ENCODE data around the gene EN2.

EN2 gene

DNA sequence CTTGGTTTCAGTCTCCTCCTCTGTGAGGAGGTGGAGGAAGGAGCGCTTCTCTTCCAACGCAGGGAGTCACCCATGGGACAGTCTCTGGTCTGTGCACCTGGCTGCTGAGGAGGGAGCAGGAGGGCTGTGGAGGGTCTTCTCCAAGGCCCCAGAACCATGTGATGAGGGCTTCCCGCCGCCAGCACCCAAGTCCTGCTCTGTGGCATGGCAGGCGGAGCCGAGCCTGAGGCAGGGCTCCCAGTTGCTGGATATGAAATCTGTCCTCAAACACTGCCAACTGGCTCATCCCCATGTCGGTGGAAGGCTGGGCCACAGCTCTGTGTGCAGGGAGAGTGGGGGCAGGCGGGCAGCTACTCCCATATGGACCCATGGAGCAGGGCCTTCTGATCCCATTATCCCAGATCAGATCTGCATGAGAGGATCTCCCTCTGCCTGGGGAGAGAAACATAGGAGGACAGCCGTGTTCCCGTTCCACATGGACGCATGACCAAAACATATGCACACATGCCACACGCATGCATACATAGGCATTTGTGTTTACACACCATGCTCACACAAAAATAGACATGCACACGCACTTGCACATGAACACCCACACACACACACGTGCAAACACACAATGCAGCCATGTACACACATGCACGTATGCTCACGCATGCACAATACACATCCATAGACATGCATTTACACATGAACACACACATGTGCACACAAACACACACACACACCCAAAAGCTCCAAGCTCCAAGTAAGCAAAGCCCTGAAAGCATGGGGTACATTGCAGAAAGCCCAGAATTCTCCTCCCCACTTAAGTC lies 38.8 kb upstream of the EN2 start:
- Histone ChIP-seq H3K4me3 (ENCODE audit: low read depth in 1 of 2, low read length in 1 of 2) (no peak overlapping the region), H3K9me3 (no peaks in the 10 kb centered on the region), H3K27ac (no peak overlapping the region), H3K36me3 (no peaks in the 10 kb centered on the region), H3K4me1 (ENCODE audit: control insufficient read depth in 1 of 2, insufficient read depth in 1 of 2, low read depth in 1 of 2, low read length in 1 of 2) (no peaks in the 10 kb centered on the region), H3K27me3 (peaks cover 66% of the 10 kb centered on the region)
- TF ChIP-seq, protein P1, sequence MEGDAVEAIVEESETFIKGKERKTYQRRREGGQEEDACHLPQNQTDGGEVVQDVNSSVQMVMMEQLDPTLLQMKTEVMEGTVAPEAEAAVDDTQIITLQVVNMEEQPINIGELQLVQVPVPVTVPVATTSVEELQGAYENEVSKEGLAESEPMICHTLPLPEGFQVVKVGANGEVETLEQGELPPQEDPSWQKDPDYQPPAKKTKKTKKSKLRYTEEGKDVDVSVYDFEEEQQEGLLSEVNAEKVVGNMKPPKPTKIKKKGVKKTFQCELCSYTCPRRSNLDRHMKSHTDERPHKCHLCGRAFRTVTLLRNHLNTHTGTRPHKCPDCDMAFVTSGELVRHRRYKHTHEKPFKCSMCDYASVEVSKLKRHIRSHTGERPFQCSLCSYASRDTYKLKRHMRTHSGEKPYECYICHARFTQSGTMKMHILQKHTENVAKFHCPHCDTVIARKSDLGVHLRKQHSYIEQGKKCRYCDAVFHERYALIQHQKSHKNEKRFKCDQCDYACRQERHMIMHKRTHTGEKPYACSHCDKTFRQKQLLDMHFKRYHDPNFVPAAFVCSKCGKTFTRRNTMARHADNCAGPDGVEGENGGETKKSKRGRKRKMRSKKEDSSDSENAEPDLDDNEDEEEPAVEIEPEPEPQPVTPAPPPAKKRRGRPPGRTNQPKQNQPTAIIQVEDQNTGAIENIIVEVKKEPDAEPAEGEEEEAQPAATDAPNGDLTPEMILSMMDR (IDR thresholded peaks at IDR 0.05), result no peak

DNA sequence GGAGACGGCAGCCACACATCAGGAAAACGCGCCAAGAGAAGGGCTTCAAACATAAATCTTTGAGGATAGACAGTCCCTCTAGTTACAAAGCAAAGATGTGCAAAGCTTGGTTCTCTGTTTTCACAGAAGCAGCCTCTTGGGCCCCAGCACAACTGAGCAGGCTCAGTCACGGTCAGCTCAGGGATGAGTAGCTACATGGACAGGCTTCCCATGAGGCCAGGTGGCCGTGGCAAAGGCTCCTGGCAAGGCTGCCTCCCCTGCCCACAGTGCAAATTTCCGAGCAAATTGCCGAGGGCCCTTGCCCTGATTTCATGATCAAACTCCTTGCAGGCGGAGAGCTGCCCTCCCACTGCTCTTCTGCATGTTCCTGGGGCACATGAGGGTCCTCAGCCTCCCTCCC lies 37.8 kb upstream of the EN2 start:
- TF ChIP-seq, protein P1 (IDR thresholded peaks at IDR 0.05), result no peak

DNA sequence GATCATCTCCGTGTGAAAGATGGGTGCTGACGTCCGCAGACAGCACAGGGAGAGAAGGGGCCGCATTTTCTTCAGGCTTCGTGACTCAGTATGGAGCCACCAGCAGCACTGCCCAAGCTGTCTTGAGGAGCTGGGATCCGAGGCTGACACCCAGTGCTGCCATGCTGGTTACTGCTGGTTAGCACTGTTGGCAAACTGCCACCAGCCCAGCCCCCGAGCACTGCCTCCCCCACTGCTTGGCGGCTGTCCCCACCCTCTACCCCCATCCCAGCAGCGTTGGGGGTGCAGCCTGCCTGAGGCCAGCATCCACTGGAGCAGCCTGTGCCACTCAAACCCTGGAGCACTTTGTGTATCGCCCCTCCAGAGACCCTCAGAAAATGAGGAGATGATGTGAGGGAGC lies 35.8 kb upstream of the EN2 start:
- Histone ChIP-seq H3K4me1 (ENCODE audit: control insufficient read depth in 1 of 2, insufficient read depth in 1 of 2, low read depth in 1 of 2, low read length in 1 of 2) (no peaks in the 10 kb centered on the region), H3K9me3 (no peaks in the 10 kb centered on the region), H3K27ac (no peak overlapping the region), H3K27me3 (peaks cover 81% of the 10 kb centered on the region), H3K36me3 (no peaks in the 10 kb centered on the region), H3K4me3 (ENCODE audit: low read depth in 1 of 2, low read length in 1 of 2) (no peak overlapping the region)
- TF ChIP-seq, protein P1 (IDR thresholded peaks at IDR 0.05), result no peak

More for the DNA sequence above, 37.8 kb upstream of the EN2 start:
- H3K27me3 ChIP-seq, result peaks cover 75% of the 10 kb centered on the region
- H3K4me3 ChIP-seq (ENCODE audit: low read depth in 1 of 2, low read length in 1 of 2), result no peak overlapping the region
- no peaks in the 10 kb centered on the region for H3K4me1 ChIP-seq (ENCODE audit: control insufficient read depth in 1 of 2, insufficient read depth in 1 of 2, low read depth in 1 of 2, low read length in 1 of 2)
- no peaks in the 10 kb centered on the region for H3K9me3 ChIP-seq
- no peaks in the 10 kb centered on the region for H3K36me3 ChIP-seq
- no peak overlapping the region for H3K27ac ChIP-seq

DNA sequence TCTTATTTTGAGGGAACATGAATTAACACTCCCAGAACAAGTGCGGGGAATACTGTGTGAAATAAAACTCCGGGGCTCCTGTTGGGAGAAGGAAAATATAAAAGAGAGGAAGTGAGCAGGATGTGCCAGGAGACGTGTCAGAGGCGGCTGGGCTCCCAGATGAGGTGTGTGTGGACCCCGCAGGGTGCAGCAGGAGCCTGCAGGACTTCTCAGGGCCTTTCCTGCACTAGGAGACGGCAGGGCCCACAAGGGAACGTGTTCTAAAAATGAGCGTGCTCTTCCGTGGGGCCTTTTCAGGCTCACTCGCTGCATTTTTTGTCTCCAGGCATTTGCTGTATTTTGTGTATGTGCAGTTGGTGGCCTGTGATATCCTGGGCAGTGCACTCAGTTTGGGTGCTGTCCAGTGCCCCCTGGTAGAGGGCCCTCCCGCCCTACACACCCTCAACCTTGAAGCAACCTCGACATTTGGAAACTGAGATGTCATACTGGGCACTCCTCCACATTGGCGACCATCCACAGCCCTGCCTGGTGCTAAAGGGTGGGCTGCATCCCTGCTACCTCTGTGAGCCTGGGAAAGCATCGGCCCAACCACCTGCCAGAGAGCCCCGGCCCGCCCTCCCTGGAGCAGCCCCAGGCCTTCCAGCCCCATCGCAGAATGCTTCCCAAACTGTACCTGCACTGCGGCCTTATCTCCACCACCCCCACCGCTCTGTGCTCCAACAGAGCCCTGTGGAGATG lies 35.2 kb upstream of the EN2 start:
- Histone ChIP-seq H3K9me3 (no peaks in the 10 kb centered on the region), H3K4me1 (ENCODE audit: control insufficient read depth in 1 of 2, insufficient read depth in 1 of 2, low read depth in 1 of 2, low read length in 1 of 2) (no peaks in the 10 kb centered on the region), H3K27ac (no peak overlapping the region), H3K4me3 (ENCODE audit: low read depth in 1 of 2, low read length in 1 of 2) (no peak overlapping the region), H3K27me3 (peaks cover 82% of the 10 kb centered on the region), H3K36me3 (no peaks in the 10 kb centered on the region)
- TF ChIP-seq, protein P1 (IDR thresholded peaks at IDR 0.05), result no peak

DNA sequence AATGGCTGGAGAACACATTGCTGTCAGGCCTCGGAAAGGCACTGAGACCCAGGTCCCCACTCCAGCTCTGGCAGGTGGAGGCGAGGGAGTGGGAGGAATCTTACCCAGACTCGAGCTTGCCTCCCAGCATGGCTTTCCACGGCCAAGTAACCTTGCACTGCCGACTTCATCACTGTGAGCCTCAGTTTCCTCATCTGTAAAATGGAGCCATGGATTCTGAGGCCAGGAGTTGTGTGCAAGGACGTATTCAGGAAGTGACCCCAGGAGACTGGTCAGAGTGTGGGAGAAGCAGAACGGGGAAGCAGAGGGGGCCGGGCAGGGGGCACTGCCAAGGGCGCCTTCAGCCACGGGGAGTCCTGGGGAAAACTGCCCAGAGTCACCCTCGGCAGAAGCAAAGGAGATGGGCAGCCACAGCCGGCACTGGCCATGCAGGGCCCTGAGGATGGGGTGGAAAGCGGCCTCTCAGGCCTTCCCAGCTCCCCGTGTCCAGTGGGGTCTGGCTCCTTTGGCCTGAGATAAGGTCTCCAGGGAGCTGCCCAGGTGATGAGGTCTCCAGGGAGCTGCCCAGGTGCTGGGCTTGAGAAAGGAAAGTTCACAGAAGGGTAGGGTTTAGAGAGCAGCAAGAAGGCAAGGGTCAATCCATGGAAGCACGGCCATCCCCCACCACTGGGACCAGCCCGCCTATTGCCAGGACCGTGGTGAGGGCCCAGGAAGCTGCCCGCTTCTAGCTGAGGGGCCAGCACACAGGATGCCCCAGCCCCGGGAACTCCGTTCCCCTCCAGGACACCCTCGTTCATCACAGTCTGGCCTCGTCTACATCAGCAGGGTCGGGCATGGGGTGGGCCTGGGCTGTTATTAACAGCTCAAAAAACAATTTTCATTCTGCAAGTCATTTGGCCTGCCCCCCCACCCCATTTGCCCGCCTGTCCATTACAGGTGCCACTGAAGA lies 34.3 kb upstream of the EN2 start:
- Histone ChIP-seq H3K4me3 (ENCODE audit: low read depth in 1 of 2, low read length in 1 of 2) (no peak overlapping the region), H3K36me3 (no peaks in the 10 kb centered on the region), H3K9me3 (no peaks in the 10 kb centered on the region), H3K4me1 (ENCODE audit: control insufficient read depth in 1 of 2, insufficient read depth in 1 of 2, low read depth in 1 of 2, low read length in 1 of 2) (no peaks in the 10 kb centered on the region), H3K27ac (no peak overlapping the region), H3K27me3 (peaks cover 82% of the 10 kb centered on the region)
- TF ChIP-seq, protein P1 (IDR thresholded peaks at IDR 0.05), result no peak

All from neutrophil (primary cell).